SK-N-SH (cell line): ENCODE data around the gene PTGES3. TPM values are rescaled to one million over a fixed set of nuclear protein-coding genes. Genes with fewer than 3 reads are reported as not detected.

Experiments
- CTCF ChIA-PET: fragments of 300-600, 350-600 bp; formaldehyde crosslinking; extraction: SDS; loops from one replicate; lab custom pipeline; 2021; lab: Yijun Ruan, JAX
- POLR2A ChIA-PET: fragments of 350-600 bp; sonication (Branson Sonifier 250); formaldehyde crosslinking; extraction: SDS; loops from one replicate; lab custom pipeline; 2020; ENCODE audit warnings: antibody characterized with exemption, inconsistent platforms; lab: Yijun Ruan, JAX
- DNase-seq: peaks from one replicate; pipeline ENCODE4 v3.0.0; 2012
- H2AFZ ChIP-seq: fragments of 200-600 bp; sonication (generic); 2 replicates; pipeline ENCODE4 v1.8.1; 2016; ENCODE audit warnings: antibody characterized with exemption, mild to moderate bottlenecking, low read depth
- H3F3A ChIP-seq: fragments of 200-600 bp; sonication (generic); replicated peaks from 2 replicates; pipeline ENCODE3; 2016; ENCODE audit warnings: antibody characterized with exemption, mild to moderate bottlenecking; ENCODE audit not compliant: insufficient read depth
- H3K27ac ChIP-seq, 2 experiments: fragments of 200-500 bp in 1 of 2; fragments of 200-600 bp in 1 of 2; sonication (Bioruptor generic) in 1 of 2; sonication (generic), shearing (Covaris generic) in 1 of 2; 2 replicates each; pipeline versions ENCODE4 v1.5.1 to v1.6.1; 2014 to 2016; ENCODE audit warnings: low read depth in 2 of 2, inconsistent platforms in 1 of 2, low read length in 1 of 2, mild to moderate bottlenecking in 1 of 2, mixed read lengths in 1 of 2
- H3K27me3 ChIP-seq: fragments of 200-600 bp; sonication (generic), shearing (Covaris generic); 2 replicates; pipeline ENCODE4 v1.6.1; 2016; ENCODE audit warnings: mixed run types; ENCODE audit not compliant: insufficient read depth
- H3K36me3 ChIP-seq, 2 experiments: fragments of 200-500 bp in 1 of 2; fragments of 200-600 bp in 1 of 2; sonication (Bioruptor generic) in 1 of 2; sonication (generic) in 1 of 2; replicated peaks in 1 of 2; 2 replicates each; pipeline versions ENCODE3 to v1.5.1; 2014 to 2016; ENCODE audit warnings: low read length in 1 of 2, mild to moderate bottlenecking in 1 of 2; ENCODE audit not compliant: insufficient read depth in 2 of 2, control insufficient read depth in 1 of 2
- H3K4me1 ChIP-seq, 2 experiments: fragments of 200-500 bp in 1 of 2; fragments of 200-600 bp in 1 of 2; sonication (Bioruptor generic) in 1 of 2; sonication (generic), shearing (Covaris generic) in 1 of 2; 2 replicates each; pipeline versions ENCODE4 v1.5.1 to v1.6.1; 2014 to 2016; ENCODE audit warnings: low read depth in 1 of 2, low read length in 1 of 2, mixed run types in 1 of 2; ENCODE audit not compliant: insufficient read depth in 2 of 2, control insufficient read depth in 1 of 2
- H3K4me2 ChIP-seq: fragments of 200-600 bp; sonication (generic), shearing (Covaris generic); 2 replicates; pipeline ENCODE4 v1.6.1; 2017; ENCODE audit warnings: mixed run types
- H3K4me3 ChIP-seq, 2 experiments: fragments of 200-500 bp in 1 of 2; fragments of 200-600 bp in 1 of 2; sonication (Bioruptor generic) in 1 of 2; sonication (generic), shearing (Covaris generic) in 1 of 2; 2 replicates each; pipeline versions ENCODE4 v1.5.1 to v1.8.1; 2014 to 2016; ENCODE audit warnings: low read depth in 2 of 2, inconsistent platforms in 1 of 2, low read length in 1 of 2, mild to moderate bottlenecking in 1 of 2, mixed read lengths in 1 of 2, moderate library complexity in 1 of 2
- H3K79me2 ChIP-seq: fragments of 200-600 bp; sonication (generic); 2 replicates; pipeline ENCODE4 v1.8.1; 2017; ENCODE audit warnings: mild to moderate bottlenecking; ENCODE audit not compliant: insufficient read depth
- H3K9ac ChIP-seq: fragments of 200-600 bp; sonication (generic); 2 replicates; pipeline ENCODE4 v1.6.1; 2017; ENCODE audit warnings: mixed run types
- H3K9me2 ChIP-seq: fragments of 200-600 bp; sonication (generic); 2 replicates; pipeline ENCODE4 v1.6.1; 2017; ENCODE audit warnings: mixed run types
- H3K9me3 ChIP-seq: fragments of 200-600 bp; sonication (generic); 2 replicates; pipeline ENCODE4 v1.6.1; 2017; ENCODE audit warnings: mixed run types, mild to moderate bottlenecking, moderate library complexity
- H4K20me1 ChIP-seq: fragments of 200-600 bp; sonication (generic); 2 replicates; pipeline ENCODE4 v1.6.1; 2017; ENCODE audit warnings: mild to moderate bottlenecking, mixed run types; ENCODE audit not compliant: insufficient read depth
- EZH2phosphoT487 ChIP-seq: fragments of 200-600 bp; sonication (generic); IDR thresholded peaks from 2 replicates; pipeline ENCODE4 v1.6.1; 2017; ENCODE audit warnings: low read depth, mixed run types, mild to moderate bottlenecking, antibody characterized with exemption, moderate library complexity, borderline replicate concordance
- FOSL2 ChIP-seq: IDR thresholded peaks from 2 replicates; pipeline ENCODE4 v1.4.0; 2012; ENCODE audit warnings: low read depth, mild to moderate bottlenecking, moderate library complexity, borderline replicate concordance
- GABPA ChIP-seq: IDR thresholded peaks from 2 replicates; pipeline ENCODE4 v1.4.0; 2012; ENCODE audit warnings: low read depth, mild to moderate bottlenecking
- MEF2A ChIP-seq: IDR thresholded peaks from 2 replicates; pipeline ENCODE4 v1.4.0; 2012; ENCODE audit warnings: low read depth, borderline replicate concordance
- NFIC ChIP-seq: IDR thresholded peaks from 2 replicates; pipeline ENCODE4 v1.4.0; 2012; ENCODE audit warnings: borderline replicate concordance
- RAD21 ChIP-seq: IDR thresholded peaks from 2 replicates; pipeline ENCODE4 v1.6.1; 2012; ENCODE audit warnings: mild to moderate bottlenecking, low read length
- RCOR1 ChIP-seq: fragments of 150-350 bp; IDR thresholded peaks from 2 replicates; pipeline ENCODE4 v1.6.1; 2017; ENCODE audit warnings: antibody characterized with exemption, low read length
- RFX5 ChIP-seq: IDR thresholded peaks from 2 replicates; pipeline ENCODE4 v1.6.1; 2012; ENCODE audit warnings: mild to moderate bottlenecking, improper control_type of control experiment, low read length
- RXRA ChIP-seq: IDR thresholded peaks from 2 replicates; pipeline ENCODE4 v1.4.0; 2012; ENCODE audit warnings: low read depth, mild to moderate bottlenecking, borderline replicate concordance
- SIN3A ChIP-seq: IDR thresholded peaks from 2 replicates; pipeline ENCODE4 v1.6.1; 2012; ENCODE audit warnings: low read depth, mild to moderate bottlenecking, low read length, moderate library complexity, borderline replicate concordance
- TCF12 ChIP-seq: IDR thresholded peaks from 2 replicates; pipeline ENCODE4 v1.4.0; 2012
- TEAD4 ChIP-seq: IDR thresholded peaks from 2 replicates; pipeline ENCODE4 v1.4.0; 2012; ENCODE audit warnings: mild to moderate bottlenecking, borderline replicate concordance; ENCODE audit not compliant: insufficient read depth
- USF1 ChIP-seq: IDR thresholded peaks from 2 replicates; pipeline ENCODE4 v1.4.0; 2012; ENCODE audit warnings: low read depth, borderline replicate concordance
- WGBS: methylation state at CpG from one replicate; pipeline ENCODE4 v1.1.6; 2017; ENCODE audit warnings: low lambda C conversion rate; 5-methylcytosine and 5-hydroxymethylcytosine counted together
- polyA plus RNA-seq, 3 experiments: library from polyadenylated mRNA; depleted of rRNA; stranded (reverse); fragments of >200 nt; gene quantifications; 2 replicates each; pipeline ENCODE4 v1.2.3, GENCODE V29; 2012

Gene PTGES3
- polyA plus RNA-seq, 1 of the 3 experiments (the other 2 are of a cell fraction) = 38.9 TPM

GRCh38 chr12:56679883-56680575 is 8.1 kb downstream of the PTGES3 start:
- no peaks in the 10 kb centered on the region for H3K27me3 ChIP-seq
- ChIA-PET POLR2A (no interaction called here), CTCF (no interaction called here)
- whole genome bisulfite sequencing = 93% methylated on average over 13 of the region's 13 CpGs
- H3K9me3 ChIP-seq = no peaks in the 10 kb centered on the region
- peaks cover 2 to 12% of the 10 kb centered on the region in 2 experiments; a peak in 2 of 4 replicates for H3K4me1 ChIP-seq
- peaks cover 30% of the 10 kb centered on the region for H3F3A ChIP-seq
- peaks cover 0 to 36% of the 10 kb centered on the region in 2 experiments for H3K36me3 ChIP-seq
- no peak overlapping the region for H2AFZ ChIP-seq
- H4K20me1 ChIP-seq = peaks cover 99% of the 10 kb centered on the region
- H3K4me3 ChIP-seq = no peak overlapping the region
- no peak for DNase-seq
- TF ChIP-seq TEAD4 (no peak), NFIC (no peak), FOSL2 (no peak), EZH2phosphoT487 (no peak)
- no peak overlapping the region for H3K4me2 ChIP-seq
- H3K9me2 ChIP-seq = no peaks in the 10 kb centered on the region
- no peak overlapping the region for H3K9ac ChIP-seq
- no peak overlapping the region for H3K27ac ChIP-seq
- peaks cover 100% of the 10 kb centered on the region for H3K79me2 ChIP-seq

- TF ChIP-seq MEF2A = no peak
- no peak for TF ChIP-seq NFIC
- TF ChIP-seq RFX5 = no peak
- TF ChIP-seq USF1 = no peak
- TF ChIP-seq RAD21 = no peak
- no peak for TF ChIP-seq TCF12
- TF ChIP-seq RCOR1 = no peak
- no peak for TF ChIP-seq GABPA
- TF ChIP-seq SIN3A = no peak
- no peak for TF ChIP-seq EZH2phosphoT487
- TF ChIP-seq FOSL2 = no peak
- no peak for TF ChIP-seq RXRA
- Histone ChIP-seq H3K4me2 (no peak overlapping the region), H3K79me2 (peaks cover 100% of the 10 kb centered on the region), H3K4me3 (no peak overlapping the region), H3K27ac (no peak overlapping the region), H3K9ac (no peak overlapping the region), H3K9me3 (no peaks in the 10 kb centered on the region), H3K36me3 (peaks cover 0 to 30% of the 10 kb centered on the region in 2 experiments), H3K4me1 (peaks cover 0 to under 1% of the 10 kb centered on the region in 2 experiments; a peak in 1 of 4 replicates), H3K9me2 (no peaks in the 10 kb centered on the region), H3F3A (peaks cover 23% of the 10 kb centered on the region), H3K27me3 (no peaks in the 10 kb centered on the region), H4K20me1 (peaks cover 96% of the 10 kb centered on the region), H2AFZ (no peak overlapping the region)
- WGBS = 100% methylated on average over 2 of the region's 2 CpGs
- DNase-seq = no peak
- CTCF ChIA-PET = interaction anchor here (1.2 kb wide), 1 partner anchor 78 kb away, joined by 3 read pairs; no protein-coding TSS in a partner anchor
- POLR2A ChIA-PET = no interaction called here
Measured at GRCh38 chr12:56678852-56679251, 9.2 kb downstream of the PTGES3 start.
